SHP77 (cell line): Measurements from ENCODE around the gene TF.
A peak's percentile ranks its signal among the peaks of the same experiment; 100 is the strongest.
"Not testable (repeated sequence)": the region's sequence is repeated elsewhere in the genome, so short reads cannot be mapped to it uniquely, and the experiment has no call there.

ENCODE experiments used
- DNase-seq, 2 experiments: peaks; one replicate each; lab custom pipeline; 2025; lab: John Stamatoyannopoulos, UW

Gene TF

GRCh38 chr3:133745981-133746711, at the start of gene TF:
TSS of gene TF (plus strand) at chr3:133746393. CDS start at chr3:133746441, 48 bp downstream.
- no peak for DNase-seq

GRCh38 chr3:133697960-133698359, 48.2 kb upstream of the TF start:
- DNase-seq = no peak

- DNase-seq = no peak
Measured at GRCh38 chr3:133699467-133699866, 46.7 kb upstream of the TF start.

- no peak for DNase-seq
Measured at GRCh38 chr3:133699903-133700302, 46.3 kb upstream of the TF start.

GRCh38 chr3:133700351-133700750, 45.8 kb upstream of the TF start:
- DNase-seq = no peak

- no peak for DNase-seq
Measured at GRCh38 chr3:133701435-133702358, 44.5 kb upstream of the TF start.

- DNase-seq = no peak
Measured at GRCh38 chr3:133703915-133704314, 42.3 kb upstream of the TF start.

- DNase-seq = no peak
Measured at GRCh38 chr3:133706033-133706432, 40.2 kb upstream of the TF start.

GRCh38 chr3:133709139-133709750, 36.9 kb upstream of the TF start:
- DNase-seq = no peak

GRCh38 chr3:133711013-133711412, 35.2 kb upstream of the TF start:
- no peak for DNase-seq

- no peak for DNase-seq
Measured at GRCh38 chr3:133712017-133712416, 34.2 kb upstream of the TF start.

GRCh38 chr3:133713347-133713746, 32.8 kb upstream of the TF start:
- no peak for DNase-seq

- DNase-seq = no peak
Measured at GRCh38 chr3:133717424-133717823, 28.8 kb upstream of the TF start.

- DNase-seq = no peak
Measured at GRCh38 chr3:133722935-133723334, 23.3 kb upstream of the TF start.

- DNase-seq = no peak
Measured at GRCh38 chr3:133730993-133731392, 15.2 kb upstream of the TF start.

GRCh38 chr3:133732231-133732630, 14.0 kb upstream of the TF start:
- not testable (repeated sequence) for DNase-seq

GRCh38 chr3:133733226-133733625, 13.0 kb upstream of the TF start:
- no peak for DNase-seq

- DNase-seq = no peak
Measured at GRCh38 chr3:133734305-133734704, 11.9 kb upstream of the TF start.

GRCh38 chr3:133742351-133743091, 3.7 kb upstream of the TF start:
- peak; percentile 41 for DNase-seq

GRCh38 chr3:133744241-133744640, 2.0 kb upstream of the TF start:
- DNase-seq = no peak

- DNase-seq = no peak
Measured at GRCh38 chr3:133745108-133745507, 1.1 kb upstream of the TF start.

GRCh38 chr3:133746712-133747066, 496 bp downstream of the TF start:
- no peak for DNase-seq
